GM19372 (cell line): ENCODE data around the gene RNF183.
"Not testable (repeated sequence)": the region's sequence is repeated elsewhere in the genome, so short reads cannot be mapped to it uniquely, and the experiment has no call there.

Source experiments
- ATAC-seq: cut with Tn5 transposase; IDR thresholded peaks from one replicate; pipeline ENCODE4 v1.9.1; 2021; ENCODE audit warnings: mild to moderate bottlenecking, low read depth, moderate library complexity; ENCODE audit not compliant: unreplicated experiment

Gene RNF183

GRCh38 chr9:113317777-113318176, 14.6 kb upstream of the RNF183 start:
- ATAC-seq = no peak

GRCh38 chr9:113316030-113316429, 12.9 kb upstream of the RNF183 start:
- ATAC-seq = no peak

GRCh38 chr9:113315231-113315630, 12.1 kb upstream of the RNF183 start:
- no peak for ATAC-seq

- ATAC-seq = no peak
Measured at GRCh38 chr9:113313261-113313660, 10.1 kb upstream of the RNF183 start.

- ATAC-seq = no peak
Measured at GRCh38 chr9:113311961-113312360, 8.8 kb upstream of the RNF183 start.

GRCh38 chr9:113310538-113310937, 7.4 kb upstream of the RNF183 start:
- ATAC-seq = no peak

GRCh38 chr9:113309204-113309813, 6.1 kb upstream of the RNF183 start:
- ATAC-seq = no peak

- ATAC-seq = no peak
Measured at GRCh38 chr9:113307396-113307975, 4.3 kb upstream of the RNF183 start.

GRCh38 chr9:113306566-113306965, 3.4 kb upstream of the RNF183 start:
- ATAC-seq = no peak

- no peak for ATAC-seq
Measured at GRCh38 chr9:113301548-113301947, 1.6 kb downstream of the RNF183 start.

GRCh38 chr9:113299800-113300292, 3.3 kb downstream of the RNF183 start:
- no peak for ATAC-seq

- no peak for ATAC-seq
Measured at GRCh38 chr9:113298924-113299770, 4.0 kb downstream of the RNF183 start.

GRCh38 chr9:113298311-113298710, 4.9 kb downstream of the RNF183 start:
- no peak for ATAC-seq

- no peak for ATAC-seq
Measured at GRCh38 chr9:113296796-113297558, 6.2 kb downstream of the RNF183 start.

GRCh38 chr9:113296247-113296646, 6.9 kb downstream of the RNF183 start:
- ATAC-seq = not testable (repeated sequence)

GRCh38 chr9:113293285-113293878, 9.8 kb downstream of the RNF183 start:
- ATAC-seq = no peak

GRCh38 chr9:113290052-113290607, 13.0 kb downstream of the RNF183 start:
- no peak for ATAC-seq

- no peak for ATAC-seq
Measured at GRCh38 chr9:113289091-113289490, 14.1 kb downstream of the RNF183 start.

- no peak for ATAC-seq
Measured at GRCh38 chr9:113281356-113281755, 21.8 kb downstream of the RNF183 start.

GRCh38 chr9:113278840-113279239, 24.3 kb downstream of the RNF183 start:
- no peak for ATAC-seq
